EH (cell line): ENCODE results near the gene NGEF.

Source experiments
- DNase-seq: peaks from one replicate; pipeline ENCODE4 v3.0.0-alpha.2; 2015; ENCODE audit warnings: low read depth

The NGEF gene

DNA sequence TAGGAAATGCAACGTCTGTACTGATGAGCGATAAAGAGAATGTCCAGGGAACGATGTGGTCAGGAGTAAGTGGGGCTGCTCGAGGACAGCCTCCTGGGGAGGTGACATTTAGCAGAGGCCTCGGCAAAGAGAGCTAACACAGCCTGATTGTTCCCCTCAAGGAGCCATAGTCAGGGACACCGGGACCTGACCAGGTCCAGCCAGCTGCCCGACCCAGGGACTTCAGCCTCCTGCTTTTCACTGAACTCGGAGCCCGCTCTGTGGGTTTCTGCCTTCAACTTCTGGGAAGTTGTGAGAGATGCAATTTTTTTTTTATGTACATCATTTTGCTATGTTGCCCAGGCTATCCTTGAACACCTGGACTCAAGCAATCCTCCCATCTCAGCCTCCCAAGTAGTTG, 29.5 kb upstream of the NGEF start:
- no peak for DNase-seq

DNA sequence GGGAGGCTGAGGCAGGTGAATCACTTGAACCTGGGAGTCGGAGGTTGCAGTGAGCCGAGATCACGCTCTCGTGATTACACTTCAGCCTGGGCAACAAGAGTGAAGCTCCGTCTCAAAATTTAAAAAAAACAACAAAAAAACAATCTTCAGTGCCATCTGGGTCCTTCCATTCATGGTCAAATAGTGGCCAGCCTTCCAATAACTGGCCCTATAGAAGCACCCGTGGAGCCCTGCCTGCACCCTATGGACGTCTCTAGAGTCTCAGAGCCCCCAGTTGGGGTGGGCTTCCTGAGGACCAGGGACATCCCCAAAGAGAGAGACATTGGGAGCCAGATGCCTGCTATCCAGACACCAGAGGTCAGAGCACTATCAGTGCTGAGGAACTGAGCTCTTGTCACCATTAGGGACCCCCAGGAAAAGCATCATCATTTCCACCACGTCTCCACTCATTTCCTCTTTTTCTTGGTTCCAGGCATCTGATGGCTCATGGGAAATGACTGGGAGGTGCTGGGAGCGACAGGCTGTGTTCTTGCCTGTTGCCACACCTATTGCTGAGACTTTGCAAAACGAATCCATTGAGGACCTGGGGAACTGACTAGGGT, 28.8 kb upstream of the NGEF start:
- no peak for DNase-seq

DNA sequence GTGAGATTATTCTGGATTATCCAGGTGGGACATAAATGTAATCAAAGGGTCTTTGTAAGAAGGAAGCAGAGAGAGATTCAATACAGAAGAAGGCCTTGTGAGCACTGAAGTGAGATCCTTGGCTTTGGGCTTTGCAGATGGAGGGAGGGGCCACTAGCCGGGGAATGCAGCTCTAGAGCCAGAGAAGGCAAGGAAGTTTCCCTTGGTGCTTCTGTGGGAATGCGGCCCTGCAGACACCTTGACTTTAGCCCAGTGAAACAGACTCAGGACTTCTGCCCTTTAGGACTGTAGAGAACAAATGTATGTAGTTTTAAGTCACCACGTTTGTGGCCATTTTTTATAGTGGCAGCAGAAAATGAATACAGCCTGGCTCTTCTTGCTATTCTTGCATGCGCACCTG, 27.5 kb upstream of the NGEF start:
- no peak for DNase-seq

DNA sequence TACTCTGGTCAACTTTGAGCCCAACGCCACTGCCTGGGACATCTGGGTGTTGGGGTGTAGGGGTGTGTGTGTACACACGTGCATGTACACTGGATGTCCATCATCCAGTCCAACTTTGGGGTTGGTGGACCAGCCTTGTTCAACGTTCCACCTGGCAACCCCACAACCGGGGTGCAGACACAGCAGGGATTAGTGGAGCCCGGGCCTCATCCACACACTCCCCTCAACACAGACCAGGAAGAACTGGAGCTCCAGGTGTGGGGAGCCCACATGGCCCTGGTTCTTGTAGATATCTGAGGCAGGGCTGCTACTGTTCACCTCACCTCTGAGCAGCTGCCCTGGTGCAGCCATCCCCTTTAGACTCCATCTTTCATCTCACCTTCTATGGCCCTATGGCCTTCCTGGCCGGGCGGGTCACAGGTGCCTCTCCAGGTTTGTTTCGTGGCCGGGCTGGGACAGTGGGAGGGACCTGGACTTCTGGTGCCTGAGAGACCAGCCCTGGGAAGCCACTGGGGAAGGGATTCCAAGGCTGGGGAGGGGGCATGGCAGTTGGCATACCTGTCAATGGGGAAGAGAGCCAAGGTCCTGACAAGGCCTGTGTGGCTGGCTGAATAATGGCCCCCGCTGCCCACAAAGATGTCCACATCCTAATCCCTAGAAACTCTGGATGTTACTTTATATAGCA, 26.9 kb upstream of the NGEF start:
- DNase-seq, result no peak

DNA sequence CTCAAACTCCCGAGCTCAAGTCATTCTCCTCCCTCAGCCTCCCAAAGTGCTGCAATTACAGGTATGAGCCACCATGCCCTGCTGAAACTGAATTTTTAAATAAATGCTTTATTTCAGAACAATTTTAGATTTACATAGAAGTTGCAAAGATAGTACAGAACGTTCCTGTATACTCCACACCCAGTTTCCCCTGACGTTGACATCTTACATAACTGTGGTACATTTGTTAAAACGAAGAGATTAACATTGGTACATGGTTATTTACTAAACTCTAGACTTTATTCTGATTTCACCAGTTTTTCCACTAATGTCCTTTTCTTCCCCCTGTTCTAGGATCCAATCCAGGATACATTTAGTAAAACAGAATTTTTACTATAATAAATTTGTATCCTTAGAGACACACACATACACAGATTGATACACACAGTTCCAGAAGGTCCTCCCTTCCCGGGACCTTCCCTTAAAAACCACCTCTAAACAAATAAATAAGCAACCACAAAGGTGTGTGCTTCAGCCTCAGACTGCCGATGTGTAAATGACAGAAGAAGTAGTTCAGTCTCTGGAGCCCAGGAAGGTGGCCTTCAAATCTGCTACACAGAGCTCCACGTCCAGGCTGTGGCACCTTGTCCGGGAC, 26.3 kb upstream of the NGEF start:
- peak; percentile 11 for DNase-seq

DNA sequence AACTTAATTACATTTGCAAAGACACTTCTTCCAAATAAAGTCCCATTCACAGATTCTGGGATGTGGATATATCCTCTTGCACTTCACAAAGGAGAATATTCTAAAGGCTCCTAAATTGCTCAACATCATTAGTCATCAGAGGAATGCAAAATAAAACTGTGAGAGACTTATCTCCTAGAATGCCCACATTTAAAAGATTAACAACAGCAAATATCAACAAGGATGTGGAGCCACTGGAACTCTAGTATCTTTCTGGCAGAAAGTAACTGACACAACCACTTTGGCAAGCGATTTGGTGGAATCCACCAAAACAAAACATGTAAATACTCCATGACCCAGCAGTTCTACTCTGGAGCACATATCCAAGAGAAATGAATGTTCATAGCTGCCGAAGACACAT, 24.0 kb upstream of the NGEF start:
- DNase-seq, result peak; percentile 67

DNA sequence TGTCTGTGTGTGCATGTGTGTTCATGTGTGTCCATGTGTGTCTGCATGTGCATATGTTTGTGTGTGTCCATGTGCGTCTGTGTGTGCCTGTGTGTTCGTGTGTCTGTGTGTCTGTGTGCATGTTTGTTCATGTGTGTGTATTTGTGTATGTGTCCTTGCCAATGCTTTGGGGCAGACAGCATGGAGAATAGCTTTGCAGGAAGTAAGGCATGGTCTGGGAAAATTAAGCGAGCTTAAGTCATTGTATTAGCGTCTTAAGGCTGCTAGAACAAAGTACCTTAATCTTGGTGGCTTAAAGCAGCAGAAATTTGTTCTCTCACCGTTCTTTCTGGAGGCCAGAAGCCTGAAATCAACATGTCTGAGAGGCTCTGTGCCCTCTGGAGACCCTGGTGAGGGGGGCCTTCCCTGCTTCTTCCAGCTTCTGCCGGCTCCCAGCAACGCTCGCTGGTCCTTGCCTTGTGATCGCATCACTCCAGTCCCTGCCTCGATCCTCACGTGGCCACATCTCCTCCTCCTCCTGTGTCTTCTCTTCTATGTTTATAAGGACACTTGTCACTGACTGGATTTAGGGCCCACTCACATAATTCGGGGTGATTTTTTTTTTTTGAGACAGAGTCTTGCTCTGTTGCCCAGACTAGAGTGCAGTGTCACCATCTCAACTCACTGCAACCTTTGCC, 23.2 kb upstream of the NGEF start:
- DNase-seq, result no peak

DNA sequence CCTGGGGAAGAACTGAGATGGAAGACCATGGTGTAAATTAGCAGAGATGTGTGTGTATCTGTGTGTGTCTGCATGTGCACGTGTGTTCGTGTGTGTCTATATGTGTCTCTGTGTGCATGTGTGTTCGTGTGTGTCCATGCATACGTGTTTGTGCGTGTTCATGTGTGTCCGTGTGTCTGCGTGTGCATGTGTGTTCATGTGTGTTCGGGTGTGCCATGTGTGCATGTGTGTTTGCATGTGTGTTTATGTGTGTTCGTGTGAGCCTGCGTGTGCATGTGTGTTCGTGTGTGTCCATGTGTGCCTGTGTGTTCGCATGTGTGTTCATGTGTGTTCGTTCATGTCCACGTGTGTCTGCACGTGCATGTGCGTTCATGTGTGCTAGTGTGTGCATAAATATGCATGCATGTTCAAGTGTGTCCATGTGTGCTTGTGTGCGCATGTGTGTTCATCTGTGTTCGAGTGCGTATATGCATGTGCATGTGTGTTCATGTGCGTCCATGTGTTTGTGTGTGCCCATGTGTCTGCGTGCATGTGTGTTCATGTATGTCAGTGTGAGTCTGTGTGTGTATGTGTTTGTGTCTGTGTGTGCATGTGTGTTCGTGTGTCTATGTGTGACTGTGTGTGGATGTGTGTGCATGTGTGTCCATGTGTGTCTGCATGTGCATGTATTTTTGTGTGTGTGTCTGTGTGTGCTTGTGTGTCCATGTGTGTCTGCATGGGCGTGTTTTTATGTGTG, 22.5 kb upstream of the NGEF start:
- DNase-seq, result no peak

DNA sequence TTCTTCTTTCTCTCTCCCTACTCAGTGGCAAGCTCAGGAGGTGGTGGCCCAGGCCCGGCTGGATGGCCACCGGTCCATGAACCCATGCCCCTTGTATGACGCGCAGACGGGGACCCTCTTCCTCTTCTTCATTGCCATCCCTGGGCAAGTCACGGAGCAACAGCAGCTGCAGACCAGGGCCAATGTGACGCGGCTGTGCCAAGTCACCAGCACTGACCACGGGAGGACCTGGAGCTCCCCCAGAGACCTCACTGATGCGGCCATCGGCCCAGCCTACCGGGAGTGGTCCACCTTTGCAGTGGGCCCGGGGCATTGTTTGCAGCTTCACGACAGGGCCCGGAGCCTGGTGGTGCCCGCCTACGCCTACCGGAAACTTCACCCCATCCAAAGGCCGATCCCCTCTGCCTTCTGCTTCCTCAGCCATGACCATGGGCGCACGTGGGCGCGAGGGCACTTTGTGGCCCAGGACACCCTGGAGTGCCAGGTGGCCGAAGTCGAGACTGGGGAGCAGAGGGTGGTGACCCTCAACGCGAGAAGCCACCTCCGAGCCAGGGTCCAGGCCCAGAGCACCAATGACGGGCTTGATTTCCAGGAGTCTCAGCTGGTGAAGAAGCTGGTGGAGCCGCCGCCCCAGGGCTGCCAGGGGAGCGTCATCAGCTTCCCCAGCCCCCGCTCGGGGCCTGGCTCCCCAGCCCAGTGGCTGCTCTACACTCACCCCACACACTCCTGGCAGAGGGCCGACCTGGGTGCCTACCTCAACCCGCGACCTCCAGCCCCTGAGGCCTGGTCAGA, 21.2 kb upstream of the NGEF start:
- DNase-seq, result no peak

DNA sequence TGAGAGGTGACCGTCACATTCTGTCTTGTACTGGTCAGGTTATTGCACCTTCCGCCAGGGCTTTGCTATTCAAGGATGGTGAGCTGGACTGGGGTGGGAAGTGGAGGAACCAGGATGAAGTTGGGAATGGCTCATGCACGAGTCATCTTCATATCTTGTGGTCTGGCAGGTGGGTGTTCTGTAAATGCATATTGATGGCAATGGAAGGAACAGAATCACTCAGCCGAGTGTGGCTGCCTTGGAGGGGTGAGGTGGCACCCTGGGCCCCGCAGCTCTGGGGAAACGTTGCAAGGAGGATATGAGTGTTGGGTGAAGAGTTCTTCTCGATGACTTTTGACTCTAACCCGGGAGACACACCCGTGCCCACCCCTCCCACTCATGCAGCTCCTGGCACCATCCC, 20.6 kb upstream of the NGEF start:
- DNase-seq, result no peak

DNA sequence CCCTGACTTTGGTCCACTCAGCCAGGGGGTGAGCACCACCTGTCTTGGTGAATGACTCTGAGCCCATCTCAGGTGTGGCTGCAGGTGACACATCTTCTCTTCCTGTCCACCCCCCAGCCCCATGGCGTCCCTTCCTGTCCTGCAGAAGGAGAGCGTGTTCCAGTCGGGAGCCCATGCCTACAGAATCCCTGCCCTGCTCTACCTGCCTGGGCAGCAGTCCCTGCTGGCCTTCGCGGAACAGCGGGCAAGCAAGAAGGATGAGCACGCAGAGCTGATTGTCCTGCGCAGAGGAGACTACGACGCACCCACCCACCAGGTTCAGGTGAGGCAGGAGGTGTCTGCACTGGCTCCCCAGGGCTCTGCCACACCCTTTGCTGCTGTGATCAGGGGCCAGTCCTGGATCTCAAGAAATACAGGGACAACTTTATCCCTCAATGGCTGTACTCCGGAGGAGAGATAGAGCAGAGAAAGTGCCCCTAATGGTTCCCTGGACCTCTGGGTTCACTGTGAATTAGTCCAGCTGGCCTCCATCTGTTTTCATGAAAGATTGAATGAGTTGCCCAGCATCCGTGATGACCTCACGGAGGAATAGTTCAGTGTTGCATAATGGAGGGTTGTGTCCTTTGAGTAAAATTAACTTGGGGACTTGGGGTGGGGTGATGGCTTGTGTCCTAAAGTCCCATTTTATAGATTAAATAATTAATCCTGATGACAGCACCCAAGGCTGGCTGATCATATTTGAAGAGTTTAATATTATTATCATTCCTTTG, 19.7 kb upstream of the NGEF start, which contains the start of gene NEU2:
Gene NEU2 (plus strand): TSS at position 122 of the 770 bp plus-strand sequence. CDS start 0 bp downstream, at position 122.
- peak; percentile 30 for DNase-seq

DNA sequence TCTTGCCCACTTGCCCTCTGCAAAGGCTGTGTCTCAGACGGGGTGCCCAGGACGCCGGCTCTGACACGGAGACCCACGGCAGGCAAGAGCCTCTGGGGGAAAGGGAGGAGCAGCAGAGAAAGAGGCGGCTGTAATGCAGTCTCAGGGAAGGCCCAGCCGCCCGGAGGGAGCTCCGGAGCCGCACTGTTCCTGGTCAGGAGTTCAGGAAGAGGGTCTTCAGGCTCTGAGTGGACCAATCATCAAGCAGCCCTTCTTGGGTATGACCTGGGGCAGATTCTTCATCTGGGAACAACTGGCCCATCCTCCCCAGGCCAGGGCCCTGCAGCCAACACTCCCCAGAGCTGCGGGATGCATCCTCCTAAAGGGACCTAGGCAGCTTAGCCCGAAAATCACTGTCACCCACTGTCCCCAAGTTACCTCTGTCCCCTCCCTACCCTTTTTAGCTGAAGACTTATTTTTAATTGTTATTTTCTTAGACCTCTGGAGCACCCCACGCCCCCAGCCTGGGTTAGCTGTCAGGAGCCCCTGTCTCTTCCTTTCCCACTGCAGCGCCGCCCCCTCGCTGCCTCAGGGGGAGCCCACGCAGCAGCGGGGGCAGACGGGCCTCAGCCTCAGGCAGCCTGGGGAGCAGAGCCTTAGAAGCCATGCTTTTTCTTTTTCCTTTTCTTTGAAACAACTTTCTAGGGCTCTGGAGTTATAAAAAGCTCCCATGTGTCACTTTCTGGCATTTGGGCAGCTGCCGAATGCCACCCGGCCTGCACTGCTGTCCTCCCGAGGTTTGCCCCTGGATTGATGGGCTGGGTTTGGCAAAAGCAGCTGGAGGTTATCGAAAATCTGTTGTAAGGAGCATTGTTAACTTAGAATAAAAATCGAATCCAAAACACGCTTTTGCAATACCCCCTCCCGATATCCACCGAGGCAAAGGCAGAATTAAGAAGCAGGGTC, 18.8 kb upstream of the NGEF start:
- no peak for DNase-seq

DNA sequence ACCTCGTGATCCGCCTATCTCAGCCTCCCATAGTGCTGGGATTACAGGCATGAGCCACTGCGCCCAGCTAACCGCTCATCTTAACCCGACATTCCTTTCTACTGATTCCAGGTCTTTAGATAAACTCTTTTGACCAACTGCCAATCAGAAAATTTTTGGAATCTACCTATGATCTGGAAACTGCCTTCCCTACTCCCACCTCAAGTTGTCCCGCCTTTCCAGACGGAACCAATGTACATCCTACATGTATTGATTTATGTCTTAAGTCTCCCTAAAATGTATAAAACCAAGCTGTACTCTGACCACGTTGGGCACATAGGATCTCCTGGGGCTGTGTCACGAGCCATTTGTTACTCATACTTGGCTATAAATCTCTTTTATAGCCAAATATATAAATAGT, 16.3 kb upstream of the NGEF start:
- peak; percentile 36 for DNase-seq

DNA sequence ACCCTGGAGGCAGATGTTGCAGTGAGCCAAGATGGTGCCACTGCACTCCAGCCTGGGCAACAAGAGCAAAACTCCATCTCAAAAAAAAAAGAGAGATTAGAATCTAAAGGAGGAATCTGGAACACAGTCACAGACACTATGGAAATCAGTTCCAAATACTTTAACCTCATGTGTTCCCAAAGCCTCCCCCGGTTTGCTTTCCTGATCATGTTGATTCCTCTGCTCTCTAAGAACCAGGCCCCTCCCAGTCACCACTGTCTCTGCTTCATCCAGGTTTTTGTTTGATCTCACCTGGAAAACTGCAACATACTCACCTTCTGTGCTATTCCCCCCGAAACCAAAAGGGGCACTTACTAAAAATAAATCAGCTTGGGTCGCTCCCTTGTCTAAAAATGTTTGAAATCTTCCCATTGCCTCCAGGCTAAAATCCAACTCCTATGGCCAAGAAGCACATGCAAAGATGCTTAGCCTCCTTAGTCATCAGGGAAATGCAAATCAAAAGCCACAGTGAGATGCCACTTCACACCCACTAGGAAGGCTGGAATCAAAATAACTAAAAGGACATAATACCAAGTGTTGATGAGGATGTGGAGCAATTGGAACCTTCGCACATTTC, 13.2 kb upstream of the NGEF start:
- peak; percentile 88 for DNase-seq

DNA sequence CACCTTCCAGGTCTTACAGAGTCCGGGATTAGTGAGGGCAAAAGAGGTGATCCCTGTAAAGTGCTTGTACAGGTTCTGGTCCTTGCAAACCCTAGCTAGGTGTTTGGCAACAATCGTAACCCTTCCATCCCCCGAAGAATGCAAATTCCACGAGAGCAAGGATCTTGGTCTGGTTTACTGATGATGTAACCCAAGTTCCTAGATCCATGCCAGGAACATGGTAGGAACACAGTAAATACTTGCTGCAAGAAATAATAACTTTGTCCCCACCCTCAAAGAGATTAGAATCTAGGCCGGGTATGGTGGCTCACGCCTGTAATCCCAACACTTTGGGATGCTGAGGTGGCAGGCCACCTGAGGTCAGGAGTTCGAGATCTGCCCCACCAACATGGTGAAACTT, 12.7 kb upstream of the NGEF start:
- DNase-seq, result peak; percentile 20

DNA sequence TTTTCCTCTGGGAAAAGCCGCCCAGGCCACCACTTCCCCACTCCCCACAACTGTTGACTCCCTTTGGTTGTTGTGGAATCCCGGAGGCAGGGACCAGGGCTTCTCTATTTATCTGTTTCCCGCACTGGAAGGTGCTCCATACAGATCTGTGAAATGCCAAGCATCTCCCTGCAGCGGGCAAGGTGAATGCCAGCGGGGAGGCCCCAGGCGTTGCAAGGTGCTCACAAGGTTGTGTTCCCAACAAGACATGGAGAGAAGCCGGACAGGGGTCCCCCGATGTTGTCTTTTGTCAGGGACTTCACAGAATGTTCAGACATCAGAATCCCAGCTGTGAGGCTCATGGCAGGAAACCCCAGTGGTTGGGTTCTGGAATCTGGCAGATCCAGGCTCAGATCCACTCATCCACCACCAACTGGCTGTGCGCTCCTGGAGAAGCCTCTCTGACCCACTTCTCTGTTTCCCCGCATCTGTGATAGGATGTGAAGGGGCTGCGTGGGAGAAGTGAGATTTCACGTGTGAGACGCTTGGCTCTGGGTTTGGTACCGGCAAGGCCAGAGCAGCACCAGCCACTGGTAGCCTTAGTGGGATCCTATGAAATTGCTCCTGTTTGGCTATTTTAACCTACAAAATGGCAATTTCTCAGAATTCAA, 10.8 kb upstream of the NGEF start:
- no peak for DNase-seq

DNA sequence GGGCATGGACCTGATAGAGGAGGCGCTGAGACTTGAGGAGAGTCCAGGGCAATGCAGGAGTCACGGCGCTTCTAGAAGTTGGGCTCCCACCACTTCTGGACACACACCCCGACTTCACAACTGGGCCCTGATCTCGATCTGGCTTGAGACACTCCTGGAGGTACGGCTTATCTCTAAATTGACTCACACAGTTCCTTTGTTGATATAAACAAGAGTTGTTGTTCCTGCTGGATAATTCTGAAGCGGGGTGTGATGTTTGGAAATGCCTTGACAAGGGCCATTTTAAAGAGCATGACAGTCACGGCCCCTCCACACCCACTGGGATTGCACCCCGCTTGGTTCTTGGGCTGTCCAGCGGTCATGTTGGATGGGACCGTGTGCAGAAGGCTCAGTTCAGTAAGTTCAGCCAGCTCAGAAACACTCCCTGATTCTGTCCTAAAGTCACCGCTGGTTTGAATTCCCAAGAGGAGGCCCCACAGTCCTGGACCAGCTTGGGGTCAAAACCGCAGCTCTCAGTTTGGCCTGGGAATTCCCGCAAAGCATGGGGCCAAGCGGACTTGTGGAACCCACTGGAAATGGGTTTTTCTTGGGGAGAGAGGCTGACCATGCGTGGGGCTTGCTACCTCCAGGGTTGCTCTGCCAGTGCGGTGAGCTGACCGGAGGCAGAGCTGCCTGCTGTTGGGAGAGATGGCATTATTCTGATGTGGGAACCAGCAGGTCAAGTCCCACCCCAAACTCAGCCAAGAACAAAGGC, 10.1 kb upstream of the NGEF start:
- DNase-seq, result no peak

DNA sequence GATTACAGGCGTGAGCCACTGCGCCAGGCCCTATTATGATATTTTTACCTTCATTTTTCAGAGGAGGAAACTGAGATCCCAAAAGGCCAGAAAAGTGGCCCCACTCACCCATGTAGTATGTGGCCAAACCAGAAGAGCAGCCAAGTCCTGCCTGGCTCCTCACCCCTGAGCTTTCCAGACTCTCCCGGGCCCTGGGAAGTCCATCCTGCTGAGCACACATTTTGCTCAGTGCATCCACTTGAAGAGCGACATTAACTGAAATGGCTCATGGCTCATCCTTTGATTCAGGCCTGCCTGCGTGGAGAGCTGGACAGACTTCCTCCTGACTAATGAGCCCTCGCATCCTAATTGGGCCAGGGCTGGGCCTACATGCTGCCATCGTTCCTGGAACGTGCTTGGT, 9.5 kb upstream of the NGEF start:
- no peak for DNase-seq
